OCI-LY1 (cell line): ENCODE data around the gene ITGA2.

Experiments
- H2AFZ ChIP-seq: fragments of 200-600 bp; sonication (generic), shearing (Covaris generic); 2 replicates; pipeline ENCODE4 v1.6.0; 2014; ENCODE audit warnings: antibody characterized with exemption, mild to moderate bottlenecking, low read length
- H3F3A ChIP-seq: fragments of 200-600 bp; sonication (generic), shearing (Covaris generic); 2 replicates; pipeline ENCODE4 v1.6.0; 2014; ENCODE audit warnings: mild to moderate bottlenecking, antibody characterized with exemption, low read length, moderate library complexity; ENCODE audit not compliant: insufficient read depth
- H3K27ac ChIP-seq: fragments of 200-600 bp; sonication (generic); 2 replicates; pipeline ENCODE4 v1.5.1; 2014; ENCODE audit warnings: low read length, mixed run types, mild to moderate bottlenecking, low read depth; ENCODE audit not compliant: poor library complexity, severe bottlenecking
- H3K27me3 ChIP-seq: fragments of 200-600 bp; sonication (generic); 2 replicates; pipeline ENCODE4 v1.6.0; 2014; ENCODE audit warnings: antibody characterized with exemption, mild to moderate bottlenecking, low read length, moderate library complexity; ENCODE audit not compliant: insufficient read depth
- H3K36me3 ChIP-seq: fragments of 200-600 bp; sonication (generic); 2 replicates; pipeline ENCODE4 v1.6.1; 2014; ENCODE audit warnings: mild to moderate bottlenecking, antibody characterized with exemption, low read length, moderate library complexity, mixed read lengths; ENCODE audit not compliant: insufficient read depth
- H3K4me1 ChIP-seq: fragments of 200-600 bp; sonication (generic); 2 replicates; pipeline ENCODE4 v1.5.1; 2014; ENCODE audit warnings: mild to moderate bottlenecking, low read length, moderate library complexity; ENCODE audit not compliant: insufficient read depth, severe bottlenecking
- H3K4me2 ChIP-seq: fragments of 200-600 bp; sonication (generic), shearing (Covaris generic); 2 replicates; pipeline ENCODE4 v1.6.1; 2014; ENCODE audit warnings: low read length
- H3K4me3 ChIP-seq: fragments of 200-600 bp; sonication (generic); 2 replicates; pipeline ENCODE4 v1.5.1; 2014; ENCODE audit warnings: low read length, low read depth, mild to moderate bottlenecking, mixed read lengths; ENCODE audit not compliant: poor library complexity, severe bottlenecking
- H3K79me2 ChIP-seq: fragments of 200-600 bp; shearing (Covaris generic); 2 replicates; pipeline ENCODE4 v1.6.1; 2016; ENCODE audit warnings: mixed run types, low read length, mixed read lengths; ENCODE audit not compliant: insufficient read depth
- H3K9ac ChIP-seq: fragments of 200-600 bp; sonication (generic), shearing (Covaris generic); 2 replicates; pipeline ENCODE4 v1.6.1; 2014; ENCODE audit warnings: mild to moderate bottlenecking, low read length, mixed read lengths
- H3K9me2 ChIP-seq: fragments of 200-600 bp; sonication (generic), shearing (Covaris generic); 2 replicates; pipeline ENCODE4 v1.6.1; 2014; ENCODE audit warnings: low read depth, mild to moderate bottlenecking, low read length, mixed read lengths
- H3K9me3 ChIP-seq: fragments of 200-600 bp; shearing (Covaris generic); 2 replicates; pipeline ENCODE4 v1.6.1; 2014; ENCODE audit warnings: low read length, mixed read lengths
- H4K20me1 ChIP-seq: fragments of 200-600 bp; sonication (generic), shearing (Covaris generic); 2 replicates; pipeline ENCODE4 v1.6.0; 2016; ENCODE audit warnings: mild to moderate bottlenecking, low read length; ENCODE audit not compliant: insufficient read depth
- EZH2 ChIP-seq: fragments of 200-600 bp; sonication (generic), shearing (Covaris generic); IDR thresholded peaks from 2 replicates; pipeline ENCODE4 v1.8.0; 2017; ENCODE audit warnings: borderline replicate concordance, mixed run types, mild to moderate bottlenecking, antibody characterized with exemption, low read length, moderate library complexity, mixed read lengths
- TF ChIP-seq, protein P1 (sequence below): fragments of 200-600 bp; sonication (generic), shearing (Covaris generic); IDR thresholded peaks from 2 replicates; pipeline ENCODE4 v1.5.1; 2017; ENCODE audit warnings: mild to moderate bottlenecking, antibody characterized with exemption, low read length, moderate library complexity, mixed read lengths

The ITGA2 gene

DNA sequence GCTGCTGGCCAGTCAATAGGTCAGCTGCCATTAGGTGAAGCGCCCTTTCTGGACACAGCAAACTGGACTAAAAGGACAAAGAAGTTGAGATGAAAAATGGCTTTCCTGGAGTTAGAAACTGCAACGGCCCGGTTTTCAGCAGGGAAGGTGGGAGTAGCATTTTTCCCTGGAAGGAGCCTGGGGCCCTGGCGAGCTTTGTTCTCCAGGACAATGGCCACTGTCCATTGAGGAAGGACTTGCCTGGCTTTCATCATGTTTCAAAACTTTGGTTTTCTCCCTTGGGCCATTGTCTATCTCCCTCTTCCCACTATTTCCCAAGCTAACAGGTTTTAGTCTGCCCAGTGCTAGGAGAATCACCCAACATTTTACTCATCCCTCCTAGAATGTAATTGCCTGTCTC lies 64.2 kb downstream of the ITGA2 start:
- Histone ChIP-seq H3K9me3 (no peaks in the 10 kb centered on the region), H2AFZ (no peak overlapping the region), H3K79me2 (no peaks in the 10 kb centered on the region), H3K9me2 (no peaks in the 10 kb centered on the region), H4K20me1 (no peaks in the 10 kb centered on the region), H3K9ac (no peak overlapping the region), H3K4me2 (no peak overlapping the region), H3K27ac (no peak overlapping the region), H3F3A (no peaks in the 10 kb centered on the region), H3K4me1 (no peaks in the 10 kb centered on the region), H3K27me3 (no peaks in the 10 kb centered on the region), H3K36me3 (no peaks in the 10 kb centered on the region), H3K4me3 (no peak overlapping the region)
- TF ChIP-seq, protein P1, sequence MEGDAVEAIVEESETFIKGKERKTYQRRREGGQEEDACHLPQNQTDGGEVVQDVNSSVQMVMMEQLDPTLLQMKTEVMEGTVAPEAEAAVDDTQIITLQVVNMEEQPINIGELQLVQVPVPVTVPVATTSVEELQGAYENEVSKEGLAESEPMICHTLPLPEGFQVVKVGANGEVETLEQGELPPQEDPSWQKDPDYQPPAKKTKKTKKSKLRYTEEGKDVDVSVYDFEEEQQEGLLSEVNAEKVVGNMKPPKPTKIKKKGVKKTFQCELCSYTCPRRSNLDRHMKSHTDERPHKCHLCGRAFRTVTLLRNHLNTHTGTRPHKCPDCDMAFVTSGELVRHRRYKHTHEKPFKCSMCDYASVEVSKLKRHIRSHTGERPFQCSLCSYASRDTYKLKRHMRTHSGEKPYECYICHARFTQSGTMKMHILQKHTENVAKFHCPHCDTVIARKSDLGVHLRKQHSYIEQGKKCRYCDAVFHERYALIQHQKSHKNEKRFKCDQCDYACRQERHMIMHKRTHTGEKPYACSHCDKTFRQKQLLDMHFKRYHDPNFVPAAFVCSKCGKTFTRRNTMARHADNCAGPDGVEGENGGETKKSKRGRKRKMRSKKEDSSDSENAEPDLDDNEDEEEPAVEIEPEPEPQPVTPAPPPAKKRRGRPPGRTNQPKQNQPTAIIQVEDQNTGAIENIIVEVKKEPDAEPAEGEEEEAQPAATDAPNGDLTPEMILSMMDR, result no peak
- no peak for TF ChIP-seq EZH2

DNA sequence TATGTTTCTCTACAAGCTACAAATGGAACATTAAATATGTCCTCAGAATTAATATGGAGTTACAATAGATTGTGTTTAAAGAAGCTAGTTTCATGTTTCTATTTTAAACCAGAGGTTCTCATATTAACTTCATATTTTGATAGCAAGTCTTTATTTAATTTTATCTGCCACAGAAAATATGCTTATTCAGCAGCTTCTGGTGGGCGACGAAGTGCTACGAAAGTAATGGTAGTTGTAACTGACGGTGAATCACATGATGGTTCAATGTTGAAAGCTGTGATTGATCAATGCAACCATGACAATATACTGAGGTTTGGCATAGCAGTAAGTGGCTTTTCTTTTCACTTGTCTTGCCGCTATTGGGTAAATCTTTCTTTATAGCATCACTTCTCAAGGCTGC lies 66.2 kb downstream of the ITGA2 start:
- Histone ChIP-seq H3K4me2 (no peak overlapping the region), H3K9me2 (no peaks in the 10 kb centered on the region), H3K27me3 (no peaks in the 10 kb centered on the region), H3K36me3 (no peaks in the 10 kb centered on the region), H3K4me1 (no peaks in the 10 kb centered on the region), H3K9me3 (no peaks in the 10 kb centered on the region), H3F3A (no peaks in the 10 kb centered on the region), H4K20me1 (no peaks in the 10 kb centered on the region), H2AFZ (no peak overlapping the region), H3K79me2 (no peaks in the 10 kb centered on the region), H3K4me3 (no peak overlapping the region), H3K9ac (no peak overlapping the region), H3K27ac (no peak overlapping the region)
- TF ChIP-seq, protein P1, result no peak
- TF ChIP-seq EZH2, result no peak

DNA sequence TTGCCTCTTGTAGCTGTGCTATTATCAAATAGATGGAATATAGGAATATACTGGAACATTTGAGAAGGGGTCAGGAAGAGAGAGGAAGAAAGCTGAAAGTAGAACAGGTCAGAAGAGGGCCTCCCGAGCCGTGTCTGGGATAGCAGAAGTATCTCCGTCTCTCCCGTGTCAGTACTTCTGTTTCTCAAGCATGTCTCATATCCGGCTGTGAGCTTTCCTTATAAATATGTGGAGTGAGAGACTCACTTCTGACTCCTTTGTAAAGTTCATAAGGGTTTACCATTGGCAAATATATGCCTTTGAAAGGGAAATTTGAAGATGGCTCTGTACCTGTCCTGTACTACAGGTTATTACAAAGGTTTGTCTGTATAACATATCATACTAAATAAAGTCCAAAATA lies 70.1 kb downstream of the ITGA2 start:
- TF ChIP-seq EZH2, result no peak
- TF ChIP-seq, protein P1, result no peak
- no peak overlapping the region for H3K27ac ChIP-seq

More for the DNA sequence above, 70.1 kb downstream of the ITGA2 start:
- Histone ChIP-seq H4K20me1 (no peaks in the 10 kb centered on the region), H3K4me2 (no peak overlapping the region), H3K36me3 (no peaks in the 10 kb centered on the region), H3K9ac (no peak overlapping the region), H3K9me2 (no peaks in the 10 kb centered on the region), H3K9me3 (no peaks in the 10 kb centered on the region), H2AFZ (no peak overlapping the region), H3F3A (no peaks in the 10 kb centered on the region), H3K79me2 (no peaks in the 10 kb centered on the region), H3K27me3 (no peaks in the 10 kb centered on the region), H3K4me1 (no peaks in the 10 kb centered on the region), H3K4me3 (no peak overlapping the region)
